Neural progenitor cell (in vitro differentiated cells): ENCODE results near the gene OR52B4.
"Not testable (repeated sequence)": the region's sequence is repeated elsewhere in the genome, so short reads cannot be mapped to it uniquely, and the experiment has no call there.

Source experiments
- EZH2 ChIP-seq: fragments of 200-600 bp; sonication (generic); IDR thresholded peaks from 2 replicates; pipeline ENCODE4 v1.6.1; 2017; ENCODE audit warnings: antibody characterized with exemption, mild to moderate bottlenecking, moderate library complexity
- EZH2phosphoT487 ChIP-seq: fragments of 200-600 bp; sonication (generic); IDR thresholded peaks from 2 replicates; pipeline ENCODE4 v1.6.1; 2017; ENCODE audit warnings: antibody characterized with exemption
- TF ChIP-seq, protein P1 (sequence below): fragments of 200-600 bp; sonication (generic); IDR thresholded peaks from 2 replicates; pipeline ENCODE4 v1.5.1; 2017; ENCODE audit warnings: antibody characterized with exemption, mild to moderate bottlenecking

DNA sequence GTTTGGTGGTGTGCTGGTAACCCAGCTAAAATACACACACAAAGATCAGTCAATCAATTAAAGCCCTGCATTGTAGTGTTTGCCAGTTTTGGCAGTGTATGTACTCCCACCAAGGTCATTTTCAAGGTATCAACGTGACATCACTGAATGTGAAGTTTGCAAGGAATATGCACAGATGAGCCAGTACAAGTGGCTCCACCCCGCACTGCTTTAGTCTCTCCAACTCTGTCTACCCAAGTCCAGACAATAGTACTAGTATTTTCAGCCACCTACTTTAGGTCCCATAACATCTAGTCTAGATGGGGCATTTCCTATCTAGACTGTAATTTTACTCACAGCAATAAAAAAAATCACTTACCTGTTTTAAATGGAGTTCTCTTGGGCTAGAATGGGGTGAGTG is 22.8 kb downstream of the OR52B4 start:
- TF ChIP-seq EZH2phosphoT487, EZH2: not testable (repeated sequence)
- TF ChIP-seq, protein P1, sequence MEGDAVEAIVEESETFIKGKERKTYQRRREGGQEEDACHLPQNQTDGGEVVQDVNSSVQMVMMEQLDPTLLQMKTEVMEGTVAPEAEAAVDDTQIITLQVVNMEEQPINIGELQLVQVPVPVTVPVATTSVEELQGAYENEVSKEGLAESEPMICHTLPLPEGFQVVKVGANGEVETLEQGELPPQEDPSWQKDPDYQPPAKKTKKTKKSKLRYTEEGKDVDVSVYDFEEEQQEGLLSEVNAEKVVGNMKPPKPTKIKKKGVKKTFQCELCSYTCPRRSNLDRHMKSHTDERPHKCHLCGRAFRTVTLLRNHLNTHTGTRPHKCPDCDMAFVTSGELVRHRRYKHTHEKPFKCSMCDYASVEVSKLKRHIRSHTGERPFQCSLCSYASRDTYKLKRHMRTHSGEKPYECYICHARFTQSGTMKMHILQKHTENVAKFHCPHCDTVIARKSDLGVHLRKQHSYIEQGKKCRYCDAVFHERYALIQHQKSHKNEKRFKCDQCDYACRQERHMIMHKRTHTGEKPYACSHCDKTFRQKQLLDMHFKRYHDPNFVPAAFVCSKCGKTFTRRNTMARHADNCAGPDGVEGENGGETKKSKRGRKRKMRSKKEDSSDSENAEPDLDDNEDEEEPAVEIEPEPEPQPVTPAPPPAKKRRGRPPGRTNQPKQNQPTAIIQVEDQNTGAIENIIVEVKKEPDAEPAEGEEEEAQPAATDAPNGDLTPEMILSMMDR, result not testable (repeated sequence)
